Parathyroid adenoma (tissue), 2 donors: ENCODE data around the gene TMEM63B.

Source experiments
- H2AFZ ChIP-seq: fragments of 300-600 bp; sonication (generic); one replicate; pipeline ENCODE4 v1.7.0; 2017; ENCODE audit warnings: antibody characterized with exemption, mild to moderate bottlenecking
- H3K27ac ChIP-seq: fragments of 300-600 bp; sonication (generic); one replicate; pipeline ENCODE4 v1.7.0; 2017
- H3K27me3 ChIP-seq: fragments of 300-600 bp; sonication (generic); one replicate; pipeline ENCODE4 v1.7.0; 2017; ENCODE audit warnings: low read length; ENCODE audit not compliant: control insufficient read depth, insufficient read depth
- H3K36me3 ChIP-seq: fragments of 300-600 bp; sonication (generic); one replicate; pipeline ENCODE4 v1.7.0; 2017; ENCODE audit warnings: low read length; ENCODE audit not compliant: control insufficient read depth, insufficient read depth
- H3K4me1 ChIP-seq: fragments of 300-600 bp; sonication (generic); one replicate; pipeline ENCODE4 v1.7.0; 2017; ENCODE audit warnings: control low read depth
- H3K4me2 ChIP-seq: fragments of 300-600 bp; sonication (generic); one replicate; pipeline ENCODE4 v1.7.0; 2017; ENCODE audit warnings: low read length
- H3K4me3 ChIP-seq: fragments of 300-600 bp; sonication (generic); one replicate; pipeline ENCODE4 v1.7.0; 2017; ENCODE audit warnings: low read depth, low read length
- H3K79me2 ChIP-seq: fragments of 300-600 bp; sonication (generic); one replicate; pipeline ENCODE4 v1.7.0; 2017; ENCODE audit warnings: control low read depth
- H3K9ac ChIP-seq: fragments of 300-600 bp; sonication (generic); one replicate; pipeline ENCODE4 v1.7.0; 2017; ENCODE audit warnings: mild to moderate bottlenecking
- H3K9me3 ChIP-seq: fragments of 300-600 bp; sonication (generic); one replicate; pipeline ENCODE4 v1.7.0; 2017; ENCODE audit warnings: low read length; ENCODE audit not compliant: control insufficient read depth
- CTCF ChIP-seq: fragments of 300-600 bp; sonication (generic); IDR thresholded peaks from one replicate; pipeline ENCODE4 v1.7.0; 2017; ENCODE audit warnings: antibody characterized with exemption, mild to moderate bottlenecking
- donor health status: primary hyperparathyroidism.

Gene TMEM63B

GRCh38 chr6:44105993-44106740 is 21.2 kb upstream of the TMEM63B start:
- no peaks in the 10 kb centered on the region for H3K27me3 ChIP-seq
- H3K4me1 ChIP-seq, result peaks cover 3% of the 10 kb centered on the region
- no peak overlapping the region for H2AFZ ChIP-seq
- H3K4me3 ChIP-seq, result no peak overlapping the region
- H3K79me2 ChIP-seq, result peaks cover 9% of the 10 kb centered on the region
- no peak overlapping the region for H3K4me2 ChIP-seq
- TF ChIP-seq CTCF, result no peak
- H3K36me3 ChIP-seq, result no peaks in the 10 kb centered on the region
- H3K9me3 ChIP-seq, result no peaks in the 10 kb centered on the region
- H3K9ac ChIP-seq, result no peak overlapping the region
- no peak overlapping the region for H3K27ac ChIP-seq

GRCh38 chr6:44107017-44107416 is 20.3 kb upstream of the TMEM63B start:
- peaks cover 3% of the 10 kb centered on the region for H3K4me1 ChIP-seq
- H3K4me3 ChIP-seq, result no peak overlapping the region
- H3K27me3 ChIP-seq, result no peaks in the 10 kb centered on the region
- H3K4me2 ChIP-seq, result no peak overlapping the region
- TF ChIP-seq CTCF, result no peak
- H2AFZ ChIP-seq, result no peak overlapping the region
- peaks cover 9% of the 10 kb centered on the region for H3K79me2 ChIP-seq
- H3K9me3 ChIP-seq, result no peaks in the 10 kb centered on the region
- no peak overlapping the region for H3K9ac ChIP-seq
- H3K27ac ChIP-seq, result no peak overlapping the region
- no peaks in the 10 kb centered on the region for H3K36me3 ChIP-seq

- Histone ChIP-seq H3K36me3 (no peaks in the 10 kb centered on the region), H3K27ac (no peak overlapping the region), H3K4me1 (peaks cover 3% of the 10 kb centered on the region), H3K9ac (no peak overlapping the region), H3K4me3 (no peak overlapping the region), H3K4me2 (no peak overlapping the region), H3K79me2 (peaks cover 9% of the 10 kb centered on the region), H3K9me3 (no peaks in the 10 kb centered on the region), H2AFZ (no peak overlapping the region), H3K27me3 (no peaks in the 10 kb centered on the region)
- no peak for TF ChIP-seq CTCF
Observed at GRCh38 chr6:44108471-44108870, 18.9 kb upstream of the TMEM63B start.

GRCh38 chr6:44109212-44109611 is 18.1 kb upstream of the TMEM63B start:
- Histone ChIP-seq H3K9ac (no peak overlapping the region), H3K27me3 (no peaks in the 10 kb centered on the region), H3K27ac (no peak overlapping the region), H3K4me2 (no peak overlapping the region), H2AFZ (no peak overlapping the region), H3K79me2 (peaks cover 9% of the 10 kb centered on the region), H3K36me3 (no peaks in the 10 kb centered on the region), H3K9me3 (no peaks in the 10 kb centered on the region), H3K4me3 (no peak overlapping the region), H3K4me1 (peaks cover 3% of the 10 kb centered on the region)
- TF ChIP-seq CTCF, result no peak
